Eye (tissue), 1 donor: ENCODE results near the gene INMT.

Source experiments
- DNase-seq: peaks from one replicate; pipeline ENCODE4 v3.0.0-alpha.2; 2015

Gene INMT

GRCh38 chr7:30790356-30790755 lies 38.4 kb downstream of the INMT start:
- no peak for DNase-seq

GRCh38 chr7:30791114-30791513 lies 39.2 kb downstream of the INMT start:
- DNase-seq: no peak

GRCh38 chr7:30795161-30795948 lies 43.4 kb downstream of the INMT start:
- DNase-seq: no peak

GRCh38 chr7:30796105-30796869 lies 44.4 kb downstream of the INMT start:
- DNase-seq: no peak

- DNase-seq: no peak
Observed at GRCh38 chr7:30797176-30798040, 45.5 kb downstream of the INMT start.

DNA sequence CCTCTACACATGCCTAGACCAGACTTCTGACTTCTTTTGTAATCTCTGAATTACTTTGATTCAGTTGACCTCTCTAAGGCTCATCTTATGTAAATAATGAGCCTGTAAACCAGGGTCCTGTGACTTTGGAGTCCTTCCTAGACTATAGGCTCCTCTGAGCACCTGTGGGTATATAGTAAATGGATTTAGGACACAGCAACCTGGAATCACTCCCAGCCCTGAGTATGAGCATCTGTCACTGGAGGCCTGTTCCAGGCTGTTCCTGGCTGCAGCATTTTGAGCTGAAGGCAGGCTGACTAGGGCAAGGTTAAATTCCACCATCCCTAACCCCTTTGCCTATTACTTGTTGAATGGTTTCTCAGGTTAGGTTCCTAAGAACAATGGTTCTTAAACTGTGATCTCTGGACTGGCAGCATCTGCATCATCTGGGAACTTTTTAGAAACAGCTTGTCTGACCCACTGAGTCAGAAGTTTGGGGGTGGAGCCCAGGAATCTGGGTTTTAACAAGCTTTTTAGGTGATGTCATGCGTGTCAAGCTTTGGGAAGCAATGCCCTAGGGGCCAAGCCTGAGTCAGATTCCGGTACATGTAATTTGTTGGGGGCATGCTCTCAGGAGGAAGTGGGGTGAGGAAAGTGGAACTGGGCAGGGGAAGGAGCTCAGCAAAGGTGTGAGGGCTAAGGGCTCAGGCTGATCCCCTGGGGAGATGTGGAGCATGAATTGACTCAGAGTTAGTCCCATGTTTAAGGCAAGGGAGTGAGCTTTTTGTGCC lies 47.5 kb downstream of the INMT start:
- DNase-seq: peak; percentile 19

- DNase-seq: no peak
Observed at GRCh38 chr7:30799976-30800661, 48.2 kb downstream of the INMT start.

GRCh38 chr7:30800785-30801252 lies 48.9 kb downstream of the INMT start:
- peak; percentile 92 for DNase-seq

- no peak for DNase-seq
Observed at GRCh38 chr7:30802812-30803211, 50.9 kb downstream of the INMT start.

- peak; percentile 46 for DNase-seq
Observed at GRCh38 chr7:30804078-30804661, 52.2 kb downstream of the INMT start.

DNA sequence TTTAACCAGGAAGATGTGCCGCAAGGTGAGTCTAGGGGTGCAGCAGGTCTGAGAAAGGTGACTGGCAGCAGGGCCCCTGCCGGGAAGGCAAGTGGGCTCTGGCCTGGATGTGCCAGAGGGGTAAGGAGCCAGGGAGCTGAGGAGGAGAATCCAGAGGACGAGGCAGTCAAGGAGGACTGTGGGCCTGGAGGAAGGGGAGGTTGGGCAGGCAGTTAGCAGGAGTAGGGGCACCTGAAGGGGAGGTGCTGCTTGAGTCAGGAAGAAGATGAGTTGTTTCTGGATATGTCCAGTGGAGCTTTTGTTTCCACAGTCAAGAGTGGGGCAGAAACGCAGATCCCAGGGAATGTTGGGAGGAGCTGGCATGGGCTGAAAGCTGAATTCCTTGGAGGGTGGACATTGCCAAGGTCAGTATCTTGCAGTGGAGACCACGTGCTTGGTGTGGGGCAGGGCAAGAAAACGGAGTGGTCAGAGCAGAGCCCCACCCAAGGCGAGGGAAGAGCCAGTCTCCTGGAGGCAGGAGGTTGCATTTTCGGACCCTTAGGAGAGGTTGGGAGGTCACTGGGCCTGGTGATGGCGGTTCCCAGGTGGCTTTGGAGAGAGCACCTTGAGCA lies 53.3 kb downstream of the INMT start:
- DNase-seq: no peak

DNA sequence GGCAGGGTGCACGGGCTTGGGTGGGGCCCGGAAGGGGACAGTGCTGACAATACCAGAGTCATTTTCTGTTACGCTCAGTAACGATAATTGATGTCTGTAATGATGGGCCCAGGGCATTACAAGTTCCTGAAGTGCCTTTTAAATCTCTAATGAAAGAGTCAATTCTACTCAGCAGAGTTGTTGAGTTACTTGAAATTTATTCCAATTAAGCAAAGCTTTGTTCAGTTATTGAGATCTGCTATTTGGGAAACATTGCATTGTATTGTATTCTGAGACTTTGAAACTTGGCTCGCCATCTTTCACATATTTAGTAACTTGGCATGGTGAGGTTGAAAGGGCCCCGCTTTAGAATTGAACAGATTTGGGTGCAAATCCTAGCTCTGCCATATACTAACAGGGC lies 54.0 kb downstream of the INMT start:
- DNase-seq: no peak
